HEK293 (cell line): ENCODE results near the gene C5orf34.

ENCODE experiments used
- ATF2 ChIP-seq: fragments of 450-650 bp; formaldehyde crosslinking; IDR thresholded peaks from 2 replicates; pipeline ENCODE4 v1.5.1; 2016; ENCODE audit warnings: missing biosample characterization, missing genetic modification characterization, low read depth
- CTCF ChIP-seq: fragments of 450-650 bp; formaldehyde crosslinking; IDR thresholded peaks from 2 replicates; pipeline ENCODE4 v1.5.1; 2016; ENCODE audit warnings: missing biosample characterization, missing genetic modification characterization
- EGR2 ChIP-seq: fragments of 450-650 bp; formaldehyde crosslinking; IDR thresholded peaks from 2 replicates; pipeline ENCODE4 v1.5.1; 2016; ENCODE audit warnings: low read depth, missing biosample characterization, missing genetic modification characterization
- HOXC10 ChIP-seq: sonication (generic); formaldehyde crosslinking; IDR thresholded peaks from 2 replicates; pipeline ENCODE4 v1.8.1; 2023; ENCODE audit warnings: mild to moderate bottlenecking, missing genetic modification reagents
- ZEB2 ChIP-seq: fragments of 450-650 bp; formaldehyde crosslinking; IDR thresholded peaks from 2 replicates; pipeline ENCODE4 v1.5.1; 2016; ENCODE audit warnings: missing biosample characterization, missing genetic modification characterization
- ZNF292 ChIP-seq: fragments of 450-650 bp; formaldehyde crosslinking; IDR thresholded peaks from 2 replicates; pipeline ENCODE4 v1.5.1; 2016; ENCODE audit warnings: low read depth, missing biosample characterization, missing genetic modification characterization, borderline replicate concordance
- ZNF747 ChIP-seq: fragments of 450-650 bp; formaldehyde crosslinking; IDR thresholded peaks from 2 replicates; pipeline ENCODE4 v1.5.1; 2016; ENCODE audit warnings: missing biosample characterization, missing genetic modification characterization
- TF ChIP-seq, protein P1 (sequence below): fragments of 450-650 bp; formaldehyde crosslinking; IDR thresholded peaks from 2 replicates; pipeline ENCODE4 v1.5.1; 2017; ENCODE audit warnings: missing biosample characterization, missing genetic modification characterization

DNA sequence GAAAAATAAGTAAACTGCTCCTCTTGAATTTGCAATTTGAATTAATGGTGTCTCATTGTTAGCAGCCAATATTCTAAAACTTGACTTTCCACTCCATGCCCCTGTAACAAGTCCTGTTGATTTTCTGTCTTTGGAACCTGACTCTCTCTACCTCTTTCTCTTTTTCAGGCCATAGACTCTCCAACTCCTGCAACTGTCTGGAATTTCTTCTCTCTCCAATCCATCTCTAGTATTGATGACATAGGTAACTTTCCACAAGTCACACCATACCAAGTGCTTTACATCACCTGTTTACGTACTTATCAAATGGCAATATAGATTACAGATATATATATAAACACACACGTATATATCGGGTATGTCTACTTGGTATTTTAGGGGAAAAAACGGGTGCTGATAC, 923 bp downstream of the C5orf34 start:
- no peak for TF ChIP-seq ZNF747 (tag by site-specific recombination)
- TF ChIP-seq CTCF: no peak
- TF ChIP-seq, protein P1, sequence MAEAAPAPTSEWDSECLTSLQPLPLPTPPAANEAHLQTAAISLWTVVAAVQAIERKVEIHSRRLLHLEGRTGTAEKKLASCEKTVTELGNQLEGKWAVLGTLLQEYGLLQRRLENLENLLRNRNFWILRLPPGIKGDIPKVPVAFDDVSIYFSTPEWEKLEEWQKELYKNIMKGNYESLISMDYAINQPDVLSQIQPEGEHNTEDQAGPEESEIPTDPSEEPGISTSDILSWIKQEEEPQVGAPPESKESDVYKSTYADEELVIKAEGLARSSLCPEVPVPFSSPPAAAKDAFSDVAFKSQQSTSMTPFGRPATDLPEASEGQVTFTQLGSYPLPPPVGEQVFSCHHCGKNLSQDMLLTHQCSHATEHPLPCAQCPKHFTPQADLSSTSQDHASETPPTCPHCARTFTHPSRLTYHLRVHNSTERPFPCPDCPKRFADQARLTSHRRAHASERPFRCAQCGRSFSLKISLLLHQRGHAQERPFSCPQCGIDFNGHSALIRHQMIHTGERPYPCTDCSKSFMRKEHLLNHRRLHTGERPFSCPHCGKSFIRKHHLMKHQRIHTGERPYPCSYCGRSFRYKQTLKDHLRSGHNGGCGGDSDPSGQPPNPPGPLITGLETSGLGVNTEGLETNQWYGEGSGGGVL (tag by site-specific recombination): no peak
- TF ChIP-seq ATF2 (tag by site-specific recombination): no peak
- no peak for TF ChIP-seq ZEB2
- no peak for TF ChIP-seq EGR2 (tag by site-specific recombination)
- no peak for TF ChIP-seq ZNF292
- TF ChIP-seq HOXC10: no peak
